ENCODE measurements around the gene DYRK1A.

GRCh38 chr21:37368541-37369279 lies 2.1 kb downstream of the DYRK1A start:
- TF ChIP-seq ZFP30 (CRISPR knock-in tag; IDR thresholded peaks at IDR 0.05) (no peak), ISL1 (CRISPR knock-in tag; IDR thresholded peaks at IDR 0.05) (no peak), TSHZ2 (CRISPR knock-in tag; IDR thresholded peaks at IDR 0.05) (no peak), RARB (CRISPR knock-in tag; IDR thresholded peaks at IDR 0.05) (no peak), OSR1 (CRISPR knock-in tag; IDR thresholded peaks at IDR 0.05) (no peak), ZFP3 (CRISPR knock-in tag; IDR thresholded peaks at IDR 0.05) (no peak), GLIS3 (CRISPR knock-in tag; IDR thresholded peaks at IDR 0.05) (no peak), ARNTL (CRISPR knock-in tag; IDR thresholded peaks at IDR 0.05; ENCODE audit: borderline replicate concordance, low read depth) (no peak), ZNF565 (CRISPR knock-in tag; conservative IDR thresholded peaks at IDR 0.05; ENCODE audit: low read depth) (no peak), CREB5 (CRISPR knock-in tag; IDR thresholded peaks at IDR 0.05; ENCODE audit: low read depth) (no peak), TCF4 (CRISPR knock-in tag; IDR thresholded peaks at IDR 0.05; ENCODE audit: borderline replicate concordance) (no peak)
